Neural progenitor cell (in vitro differentiated cells): Measurements from ENCODE around the gene RFX3. TPM values are rescaled to one million over a fixed set of nuclear protein-coding genes. Genes with fewer than 3 reads are reported as not detected.

Source experiments
- DNase-seq: peaks from one replicate; pipeline ENCODE4 v3.0.0-alpha.2; 2016; ENCODE audit warnings: low spot score
- H2AFZ ChIP-seq: fragments of 200-600 bp; sonication (generic); replicated peaks from 2 replicates; pipeline ENCODE4 v1.6.1; 2016; ENCODE audit warnings: antibody characterized with exemption
- H3F3A ChIP-seq: fragments of 200-600 bp; sonication (generic); 2 replicates; pipeline ENCODE4 v1.6.1; 2016; ENCODE audit warnings: antibody characterized with exemption, low read depth
- H3K27ac ChIP-seq: fragments of 200-600 bp; sonication (generic); 2 replicates; pipeline ENCODE4 v1.5.1; 2016; ENCODE audit warnings: mild to moderate bottlenecking
- H3K27me3 ChIP-seq: fragments of 200-600 bp; sonication (generic); 2 replicates; pipeline ENCODE4 v1.6.1; 2016; ENCODE audit warnings: mild to moderate bottlenecking, moderate library complexity
- H3K36me3 ChIP-seq: fragments of 200-600 bp; sonication (generic); 2 replicates; pipeline ENCODE4 v1.5.1; 2016
- H3K4me1 ChIP-seq: fragments of 200-600 bp; sonication (generic); 2 replicates; pipeline ENCODE4 v1.6.1; 2016; ENCODE audit warnings: mixed run types
- H3K4me2 ChIP-seq: fragments of 200-600 bp; sonication (generic); 2 replicates; pipeline ENCODE4 v1.6.1; 2016
- H3K4me3 ChIP-seq: fragments of 200-600 bp; sonication (generic); 2 replicates; pipeline ENCODE4 v1.5.1; 2016
- H3K79me2 ChIP-seq: fragments of 200-600 bp; sonication (generic); 2 replicates; pipeline ENCODE4 v1.6.1; 2016; ENCODE audit warnings: low read depth
- H3K9ac ChIP-seq: fragments of 200-600 bp; sonication (generic); 2 replicates; pipeline ENCODE4 v1.6.1; 2016
- H3K9me3 ChIP-seq: fragments of 200-600 bp; sonication (generic); 2 replicates; pipeline ENCODE4 v1.5.1; 2016; ENCODE audit warnings: low read depth
- H4K20me1 ChIP-seq: fragments of 200-600 bp; sonication (generic); 2 replicates; pipeline ENCODE4 v1.6.1; 2016; ENCODE audit warnings: low read depth
- H3K27ac Mint-ChIP-seq: 3 replicates; pipeline ENCODE4 v1.8.0; 2021; ENCODE audit warnings: mixed read lengths
- H3K27me3 Mint-ChIP-seq: 2 replicates; pipeline ENCODE4 v1.8.0; 2022; ENCODE audit warnings: low read depth, mild to moderate bottlenecking, inconsistent platforms, moderate library complexity, mixed read lengths; ENCODE audit not compliant: insufficient read depth
- H3K36me3 Mint-ChIP-seq: 3 replicates; pipeline ENCODE4 v1.8.0; 2021; ENCODE audit warnings: mixed read lengths
- H3K4me1 Mint-ChIP-seq: 3 replicates; pipeline ENCODE4 v1.8.0; 2021; ENCODE audit warnings: mixed read lengths
- H3K4me3 Mint-ChIP-seq: 3 replicates; pipeline ENCODE4 v1.8.0; 2021; ENCODE audit warnings: mild to moderate bottlenecking, moderate library complexity, mixed read lengths
- H3K9me3 Mint-ChIP-seq: 3 replicates; pipeline ENCODE4 v1.8.0; 2020; ENCODE audit warnings: mixed read lengths
- CTCF ChIP-seq: fragments of 200-600 bp; sonication (generic); IDR thresholded peaks from 2 replicates; pipeline ENCODE4 v1.5.1; 2017; ENCODE audit warnings: antibody characterized with exemption, mild to moderate bottlenecking
- EZH2 ChIP-seq: fragments of 200-600 bp; sonication (generic); IDR thresholded peaks from 2 replicates; pipeline ENCODE4 v1.6.1; 2017; ENCODE audit warnings: antibody characterized with exemption, mild to moderate bottlenecking, moderate library complexity
- EZH2phosphoT487 ChIP-seq: fragments of 200-600 bp; sonication (generic); IDR thresholded peaks from 2 replicates; pipeline ENCODE4 v1.6.1; 2017; ENCODE audit warnings: antibody characterized with exemption
- total RNA-seq: library from RNA; depleted of rRNA; stranded (reverse); fragments of >200 nt; gene quantifications from 2 replicates; pipeline ENCODE4 v1.2.3, GENCODE V29; 2015; ENCODE audit warnings: low replicate concordance

RFX3 gene
- total RNA-seq, 1 donor from 2014 or later = 39.6 TPM

- H3K9me3 ChIP-seq = no peaks in the 10 kb centered on the region
- no peak overlapping the region for H3K27ac Mint-ChIP-seq
- DNase-seq = no peak
- no peak overlapping the region for H3K4me3 Mint-ChIP-seq
- no peak for TF ChIP-seq EZH2phosphoT487
- no peak for TF ChIP-seq EZH2
- no peak for TF ChIP-seq CTCF
- H3K79me2 ChIP-seq = no peaks in the 10 kb centered on the region
- no peak overlapping the region for H3K4me2 ChIP-seq
- no peak overlapping the region for H3K27ac ChIP-seq
- H3K36me3 ChIP-seq = peaks cover under 1% of the 10 kb centered on the region
- no peaks in the 10 kb centered on the region for H3K4me1 Mint-ChIP-seq
- H2AFZ ChIP-seq = no peak overlapping the region
- no peaks in the 10 kb centered on the region for H3F3A ChIP-seq
- H3K9ac ChIP-seq = no peak overlapping the region
- no peaks in the 10 kb centered on the region for H4K20me1 ChIP-seq
- H3K4me3 ChIP-seq = no peak overlapping the region
- no peaks in the 10 kb centered on the region for H3K4me1 ChIP-seq
- peaks cover 20% of the 10 kb centered on the region for H3K36me3 Mint-ChIP-seq
- H3K27me3 ChIP-seq = no peaks in the 10 kb centered on the region
- no peaks in the 10 kb centered on the region for H3K27me3 Mint-ChIP-seq
- no peaks in the 10 kb centered on the region for H3K9me3 Mint-ChIP-seq
Measured at GRCh38 chr9:3281399-3281798, 244.4 kb downstream of the RFX3 start.

- Histone ChIP-seq H2AFZ (no peak overlapping the region), H3K9ac (no peak overlapping the region), H3K27me3 (no peaks in the 10 kb centered on the region), H4K20me1 (no peaks in the 10 kb centered on the region), H3K36me3 (peaks cover 15% of the 10 kb centered on the region), H3F3A (peaks cover 11% of the 10 kb centered on the region), H3K4me2 (no peak overlapping the region), H3K4me3 (no peak overlapping the region), H3K79me2 (no peaks in the 10 kb centered on the region), H3K9me3 (no peaks in the 10 kb centered on the region), H3K4me1 (peaks cover 12% of the 10 kb centered on the region), H3K27ac (no peak overlapping the region)
- Mint-ChIP-seq H3K27me3 (no peaks in the 10 kb centered on the region), H3K36me3 (peaks cover 13% of the 10 kb centered on the region), H3K4me3 (no peak overlapping the region), H3K9me3 (no peaks in the 10 kb centered on the region), H3K4me1 (no peaks in the 10 kb centered on the region), H3K27ac (no peak overlapping the region)
- no peak for TF ChIP-seq CTCF
- no peak for TF ChIP-seq EZH2
- no peak for DNase-seq
Measured at GRCh38 chr9:3277200-3277599, 248.6 kb downstream of the RFX3 start.

- peak; percentile 38 for DNase-seq
- H3K27me3 Mint-ChIP-seq = no peaks in the 10 kb centered on the region
Measured at GRCh38 chr9:3271581-3271980, 254.2 kb downstream of the RFX3 start.

More at GRCh38 chr9:3271581-3271980, 254.2 kb downstream of the RFX3 start:
- Mint-ChIP-seq H3K4me3 (no peak overlapping the region), H3K36me3 (peaks cover 21% of the 10 kb centered on the region), H3K4me1 (no peaks in the 10 kb centered on the region), H3K9me3 (no peaks in the 10 kb centered on the region), H3K27ac (no peak overlapping the region)
- Histone ChIP-seq H4K20me1 (no peaks in the 10 kb centered on the region), H3K79me2 (no peaks in the 10 kb centered on the region), H2AFZ (no peak overlapping the region), H3K27me3 (no peaks in the 10 kb centered on the region), H3K9ac (no peak overlapping the region), H3K4me2 (peak overlapping the region; percentile 43), H3K36me3 (peaks cover 18% of the 10 kb centered on the region), H3K27ac (peak overlapping the region; percentile 19), H3K4me3 (no peak overlapping the region), H3F3A (peaks cover 16% of the 10 kb centered on the region), H3K4me1 (peaks cover 20% of the 10 kb centered on the region), H3K9me3 (no peaks in the 10 kb centered on the region)
- TF ChIP-seq EZH2phosphoT487 (no peak), EZH2 (no peak), CTCF (no peak)
